ENCODE results near the gene CCDC88C. TPM values are rescaled to one million over a fixed set of nuclear protein-coding genes. Genes with fewer than 3 reads are reported as not detected.

CCDC88C gene
- total RNA-seq, 6 experiments from 2014 or later = 0.09 to 0.61 (median 0.19) TPM; not detected in 3

DNA sequence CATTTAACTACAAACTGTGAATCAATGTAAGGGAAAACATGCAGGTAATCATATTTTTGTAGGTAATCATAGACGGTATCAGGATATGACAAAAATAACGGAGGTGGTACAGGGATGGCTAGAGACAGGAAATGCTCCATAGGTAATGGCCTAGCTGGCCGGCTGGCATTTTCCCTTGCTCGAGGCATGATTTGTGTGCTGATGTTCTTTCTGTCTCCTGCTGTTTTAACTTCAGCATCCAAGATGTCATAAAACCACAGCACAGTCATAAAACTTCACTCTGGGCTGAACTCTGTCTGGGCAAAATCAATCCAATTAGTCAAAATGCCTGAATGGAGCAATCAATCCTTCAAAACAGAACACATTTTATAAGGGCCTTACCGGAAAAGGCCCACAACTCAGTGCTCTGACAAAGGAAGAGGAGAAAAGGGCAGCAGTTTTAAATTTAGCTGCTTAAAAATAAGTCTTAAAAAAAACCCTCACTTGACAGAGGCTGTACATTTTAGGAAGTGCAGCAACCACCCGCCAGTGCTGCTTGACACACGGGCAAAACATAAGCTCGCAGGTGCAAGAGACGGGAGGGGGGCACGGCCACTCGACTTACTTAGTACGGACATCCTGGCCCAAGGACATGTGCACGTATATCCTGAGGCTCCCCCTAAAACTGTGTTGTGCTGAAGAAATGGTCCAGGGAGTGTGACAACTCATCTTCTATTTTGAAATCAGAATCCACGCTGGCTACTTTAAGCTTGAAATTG, 132.7 kb downstream of the CCDC88C start:
- no peaks in the 10 kb centered on the region; the same call in 1 of the 2 replicates for H3K9me3 Mint-ChIP-seq

DNA sequence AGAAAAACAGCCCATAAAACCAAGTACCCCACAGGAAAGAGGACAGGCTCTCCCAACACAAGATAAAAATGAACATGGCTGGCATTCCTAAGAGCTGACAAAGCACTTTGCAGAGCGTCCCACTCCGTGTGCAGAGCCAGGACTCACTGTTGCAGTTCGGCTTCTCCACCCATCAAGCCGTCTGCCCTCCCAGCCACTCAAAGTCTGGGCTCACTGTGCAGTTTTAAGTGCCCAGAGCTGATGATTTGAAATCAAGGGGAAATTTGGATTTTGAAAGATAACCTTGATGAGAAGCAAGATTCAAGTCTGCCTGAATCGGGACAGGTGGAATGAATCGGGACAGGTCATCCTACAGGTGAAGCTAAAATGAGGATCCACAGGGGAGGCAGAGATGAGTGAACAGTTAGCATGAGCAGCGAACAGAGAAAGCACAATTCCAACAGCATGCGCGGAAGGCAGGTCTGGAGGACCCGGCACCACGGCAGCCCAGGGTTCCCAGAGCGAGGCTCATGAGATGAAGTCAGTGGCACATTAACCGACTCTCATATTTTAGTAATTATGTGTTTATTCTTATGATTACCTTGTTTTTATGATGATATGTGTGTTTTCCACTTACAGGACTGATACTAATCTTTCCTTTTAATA, 133.4 kb downstream of the CCDC88C start:
- DNase-seq = peak; percentile 69
- peaks cover 56% of the 10 kb centered on the region for H3K4me1 Mint-ChIP-seq (ENCODE audit: low read depth)
- no peaks in the 10 kb centered on the region; the same call in 1 of the 2 replicates for H3K9me3 Mint-ChIP-seq
- no peaks in the 10 kb centered on the region for H3K36me3 Mint-ChIP-seq (ENCODE audit: low read depth)
- H3K4me3 Mint-ChIP-seq = peak overlapping the region; percentile 58
- peak overlapping the region; percentile 87 for H3K27ac Mint-ChIP-seq
- TF ChIP-seq CTCF (IDR thresholded peaks at IDR 0.05) = no peak
- peaks cover 3% of the 10 kb centered on the region for H3K27me3 Mint-ChIP-seq (ENCODE audit: insufficient read depth)

More for the DNA sequence above, 132.7 kb downstream of the CCDC88C start:
- no peak for TF ChIP-seq CTCF (IDR thresholded peaks at IDR 0.05)
- Mint-ChIP-seq H3K4me3 (no peak overlapping the region; the same call in 1 of the 2 replicates), H3K27me3 (ENCODE audit: insufficient read depth) (peaks cover 8% of the 10 kb centered on the region), H3K4me1 (ENCODE audit: low read depth) (peaks cover 56% of the 10 kb centered on the region), H3K36me3 (ENCODE audit: low read depth) (no peaks in the 10 kb centered on the region), H3K27ac (peak overlapping the region; percentile 16; the same call in 1 of the 2 replicates)
- peak; percentile 14 for DNase-seq

DNA sequence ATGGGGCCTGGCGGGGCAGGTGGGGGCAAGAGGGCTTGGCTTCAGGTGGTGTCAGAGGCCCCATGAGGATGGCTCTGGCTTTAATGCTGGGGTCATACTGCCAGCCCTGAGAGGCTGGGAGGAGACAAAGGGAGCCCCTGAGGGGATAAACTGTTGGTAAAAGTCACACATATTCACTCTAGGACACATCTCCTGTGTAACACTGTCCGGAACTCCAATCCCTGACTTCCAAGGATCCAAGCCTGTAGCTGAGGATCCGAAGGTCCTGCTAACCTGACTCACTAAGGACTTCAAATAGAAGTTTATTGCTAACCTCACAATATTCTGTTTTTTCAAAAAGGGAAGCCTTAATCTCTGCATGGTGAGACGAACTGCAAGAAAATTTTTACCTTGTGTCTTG, 134.0 kb downstream of the CCDC88C start:
- TF ChIP-seq CTCF (IDR thresholded peaks at IDR 0.05) = no peak
- peaks cover 56% of the 10 kb centered on the region for H3K4me1 Mint-ChIP-seq (ENCODE audit: low read depth)
- H3K9me3 Mint-ChIP-seq = no peaks in the 10 kb centered on the region; the same call in 1 of the 2 replicates
- peak overlapping the region; percentile 58 for H3K4me3 Mint-ChIP-seq
- peak overlapping the region; percentile 87 for H3K27ac Mint-ChIP-seq
- H3K27me3 Mint-ChIP-seq (ENCODE audit: insufficient read depth) = peaks cover 3% of the 10 kb centered on the region
- H3K36me3 Mint-ChIP-seq (ENCODE audit: low read depth) = no peaks in the 10 kb centered on the region
- peak; percentile 18 for DNase-seq

- Mint-ChIP-seq H3K36me3 (ENCODE audit: low read depth) (no peaks in the 10 kb centered on the region), H3K4me1 (ENCODE audit: low read depth) (peaks cover 56% of the 10 kb centered on the region), H3K4me3 (no peak overlapping the region), H3K9me3 (no peaks in the 10 kb centered on the region; the same call in 1 of the 2 replicates), H3K27ac (peak overlapping the region; percentile 87), H3K27me3 (ENCODE audit: insufficient read depth) (peaks cover 3% of the 10 kb centered on the region)
- DNase-seq = no peak
- TF ChIP-seq CTCF (IDR thresholded peaks at IDR 0.05) = no peak
Observed at GRCh38 chr14:91282954-91283645, 134.5 kb downstream of the CCDC88C start.

GRCh38 chr14:91281346-91281745, 136.3 kb downstream of the CCDC88C start:
- peaks cover 54% of the 10 kb centered on the region for H3K4me1 Mint-ChIP-seq (ENCODE audit: low read depth)
- no peaks in the 10 kb centered on the region; the same call in 1 of the 2 replicates for H3K9me3 Mint-ChIP-seq
- no peak for TF ChIP-seq CTCF (IDR thresholded peaks at IDR 0.05)
- H3K27me3 Mint-ChIP-seq (ENCODE audit: insufficient read depth) = peaks cover 6% of the 10 kb centered on the region
- no peaks in the 10 kb centered on the region for H3K36me3 Mint-ChIP-seq (ENCODE audit: low read depth)
- no peak overlapping the region for H3K4me3 Mint-ChIP-seq
- H3K27ac Mint-ChIP-seq = no peak overlapping the region
- DNase-seq = peak; percentile 68

All from HFFc6 (cell line).